GM21390 (cell line): Measurements from ENCODE around the gene CENPV.

Source experiments
- ATAC-seq: cut with Tn5 transposase; IDR thresholded peaks from one replicate; pipeline ENCODE4 v1.9.1; 2021; ENCODE audit not compliant: unreplicated experiment

The CENPV gene

DNA sequence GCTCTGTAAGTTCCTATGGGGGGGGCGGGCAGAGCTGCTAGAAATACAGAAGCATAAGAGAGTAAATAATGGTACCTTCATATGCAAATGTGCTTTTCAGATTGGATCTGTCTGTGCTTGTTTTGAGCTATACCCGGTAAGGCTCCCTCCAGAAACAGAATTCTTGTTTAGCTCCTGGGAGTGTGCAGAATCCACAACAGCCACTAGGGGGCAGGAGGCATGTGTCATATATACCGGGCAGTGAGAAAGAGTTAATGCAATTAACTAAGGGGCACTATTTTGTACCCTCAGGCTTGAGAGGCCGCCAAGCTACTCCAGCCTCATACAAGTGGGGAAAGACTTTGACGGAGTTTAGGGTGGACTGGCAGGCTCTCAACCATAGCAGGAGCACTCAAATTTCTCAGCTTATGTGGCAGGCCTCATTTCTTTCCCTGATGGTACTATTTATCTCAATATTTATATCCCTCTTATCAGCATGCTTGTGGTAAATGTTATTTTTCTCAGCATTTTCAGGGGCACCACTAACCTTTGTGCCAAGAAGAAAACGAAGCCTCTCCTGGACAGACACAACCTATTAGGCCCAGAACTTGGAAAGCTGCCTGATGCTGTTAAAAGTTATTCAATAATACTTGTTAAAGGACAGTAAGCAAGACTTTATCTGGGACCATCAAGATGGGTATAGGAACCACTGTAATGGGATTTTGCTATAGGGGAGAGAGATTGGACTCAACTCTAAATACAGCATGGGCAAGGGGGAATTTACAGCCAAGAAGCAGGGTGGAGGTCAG lies 10.7 kb upstream of the CENPV start:
- ATAC-seq: peak; percentile 70

DNA sequence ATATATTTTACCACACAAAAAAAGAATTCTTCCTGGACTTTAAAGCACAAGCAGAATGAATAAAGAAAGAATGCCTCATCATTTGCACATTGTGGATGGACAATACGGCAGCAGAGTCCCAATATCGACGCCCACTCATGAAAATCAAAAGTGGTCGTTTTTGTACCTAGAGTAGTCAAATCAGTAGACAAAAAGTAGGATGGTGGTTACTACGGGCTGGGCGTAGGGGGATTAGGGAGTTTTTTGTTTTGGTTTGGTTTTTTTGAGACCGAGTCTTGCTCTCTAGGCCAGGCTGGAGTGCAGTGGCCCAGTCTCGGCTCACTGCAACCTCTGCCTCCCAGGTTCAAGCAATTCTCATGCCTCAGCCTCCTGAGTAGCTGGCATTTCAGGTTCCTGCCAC lies 8.6 kb upstream of the CENPV start:
- no peak for ATAC-seq

DNA sequence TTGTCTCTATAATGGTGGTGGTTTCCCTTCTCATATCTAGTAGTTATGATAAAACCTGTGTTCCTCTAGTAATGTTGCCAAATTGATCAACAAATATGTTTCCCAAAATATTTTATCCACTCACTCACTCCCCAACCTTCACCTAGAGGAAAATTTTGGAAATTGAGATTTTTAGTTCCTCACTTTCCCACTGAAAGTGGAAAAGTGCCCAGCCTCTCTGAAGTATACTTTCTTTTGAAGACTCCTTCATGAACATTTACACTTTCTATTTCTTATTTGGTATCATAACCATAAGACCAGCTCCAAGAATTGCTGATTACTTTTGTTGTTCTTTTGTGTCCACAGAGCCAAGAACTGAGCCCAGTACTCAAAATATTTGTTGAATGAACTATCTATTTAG lies 5.1 kb upstream of the CENPV start:
- no peak for ATAC-seq

DNA sequence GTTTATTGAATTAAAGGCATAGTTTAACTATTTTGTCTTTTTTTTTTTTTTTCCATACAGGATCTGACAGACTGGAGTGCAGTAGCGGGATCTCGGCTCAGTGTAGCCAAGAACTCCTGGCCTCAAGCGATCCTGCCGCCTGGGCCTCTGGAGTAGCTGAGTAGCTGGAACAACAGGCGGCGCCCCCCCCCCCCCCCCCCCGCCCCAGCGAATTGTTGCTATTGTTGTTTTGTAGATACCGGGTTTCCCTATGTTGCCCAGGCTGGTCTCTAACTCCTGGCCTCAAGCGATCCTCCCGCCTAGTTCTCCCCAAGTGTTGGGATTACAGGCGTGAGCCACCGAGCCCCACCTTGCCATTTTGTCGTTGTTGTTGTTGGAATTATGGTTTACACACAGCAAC lies 1.3 kb upstream of the CENPV start:
- no peak for ATAC-seq

DNA sequence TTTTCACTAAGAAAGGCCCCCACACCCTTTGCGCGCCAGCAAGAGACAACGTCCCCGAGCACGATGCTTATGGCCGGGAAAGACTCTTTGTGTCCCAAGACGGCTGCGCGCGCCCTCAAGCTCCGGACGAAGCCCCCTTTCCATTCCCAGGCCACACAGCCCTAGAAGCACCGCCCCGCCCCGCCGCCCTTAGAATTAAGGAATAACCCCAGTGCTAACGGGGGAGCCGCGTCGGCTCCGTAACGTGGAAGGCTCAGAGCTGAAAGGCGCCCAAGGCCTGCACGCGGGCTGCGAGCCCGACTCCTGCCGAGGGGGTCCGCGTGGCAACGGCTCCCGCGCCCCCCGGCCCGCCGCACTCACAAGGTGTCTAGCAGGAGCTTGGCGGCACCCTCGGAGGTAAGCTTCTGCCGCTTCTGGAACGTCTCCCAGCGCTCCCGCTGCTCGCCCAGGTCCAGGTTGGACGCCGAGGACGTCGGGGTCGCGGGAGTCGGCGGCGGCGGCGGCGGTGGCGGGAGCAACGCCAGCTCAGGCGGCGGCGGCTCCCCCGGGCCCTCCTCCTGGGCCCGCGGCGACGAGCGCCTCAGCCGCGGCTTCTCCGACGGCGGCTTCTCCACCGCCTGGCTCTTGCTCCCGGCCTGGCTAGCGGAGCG lies 477 bp downstream of the CENPV start:
- ATAC-seq: peak; percentile 52

DNA sequence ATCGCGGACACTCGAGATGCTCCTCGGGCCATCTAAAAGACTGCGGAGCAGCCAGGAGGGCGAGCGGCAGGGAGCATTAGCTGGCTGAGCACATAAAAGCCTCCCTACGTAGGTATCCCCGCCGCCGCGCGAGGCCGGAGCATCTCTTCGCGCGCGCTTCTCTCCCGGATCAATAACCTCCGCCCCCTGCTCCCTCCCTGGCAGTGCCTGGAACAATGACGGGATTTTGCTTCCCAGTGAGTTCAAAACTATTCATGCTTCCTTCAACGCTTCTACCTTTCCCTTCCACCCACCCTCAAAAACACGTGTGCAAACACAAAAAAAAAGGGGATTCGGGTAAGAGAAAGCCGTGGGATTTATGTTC lies 984 bp downstream of the CENPV start:
- no peak for ATAC-seq

DNA sequence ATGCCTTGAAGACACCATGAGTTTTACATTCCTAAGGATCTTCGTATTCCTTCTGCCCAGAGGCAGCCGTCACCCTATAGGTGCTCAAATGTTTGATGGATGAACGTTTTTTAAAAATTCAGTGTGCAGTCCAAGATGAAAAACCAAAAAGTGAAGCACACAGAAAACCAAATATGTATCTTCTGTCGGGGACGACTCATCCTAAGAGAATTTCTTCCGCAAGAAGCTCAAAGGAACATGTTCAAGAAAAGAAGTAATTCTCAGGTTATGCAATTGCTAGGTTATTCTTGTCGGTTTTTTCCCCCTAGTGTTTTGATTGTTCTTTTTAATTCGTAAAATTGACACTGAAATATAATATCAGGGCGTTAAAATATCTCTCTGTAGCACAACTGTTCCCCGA lies 1.4 kb downstream of the CENPV start:
- ATAC-seq: no peak

DNA sequence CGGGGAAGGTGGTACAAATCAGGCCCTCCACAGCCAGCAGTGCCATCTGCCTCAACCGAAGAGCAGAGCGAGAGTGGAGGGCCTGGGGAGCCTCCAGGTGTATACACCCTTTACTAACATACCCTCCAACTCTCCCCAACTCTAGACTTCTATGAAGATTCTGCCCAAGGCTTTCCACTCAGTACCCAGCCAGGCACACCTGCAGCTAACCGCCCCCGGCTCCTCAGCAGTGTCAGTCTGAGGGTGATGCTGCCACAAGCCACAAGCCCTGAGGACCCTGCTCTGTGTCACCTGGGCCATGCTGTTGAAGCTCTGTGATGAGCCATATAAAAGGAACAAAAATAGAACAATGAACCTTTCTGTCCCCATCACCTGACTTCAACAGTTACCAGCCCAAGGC lies 3.8 kb downstream of the CENPV start:
- no peak for ATAC-seq

DNA sequence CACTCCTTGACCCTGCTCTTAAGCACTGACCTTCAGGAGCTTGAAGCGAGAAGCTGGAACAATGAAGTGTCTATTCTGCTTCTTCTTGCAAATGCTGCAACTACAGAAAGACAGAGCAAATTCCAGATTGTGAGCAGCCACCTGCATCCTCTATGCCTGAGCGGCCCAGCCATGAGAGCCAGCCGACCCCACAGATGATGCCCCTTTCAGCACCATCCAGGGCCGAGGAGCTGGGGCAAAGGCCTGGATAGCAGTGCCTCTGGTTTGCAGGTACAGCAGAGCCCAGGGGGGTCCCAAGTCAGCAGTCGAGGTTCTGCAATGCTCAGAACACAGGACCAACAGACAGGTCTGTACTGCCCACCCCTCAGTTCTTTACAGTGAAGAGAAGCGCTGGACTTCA lies 4.7 kb downstream of the CENPV start:
- ATAC-seq: no peak

DNA sequence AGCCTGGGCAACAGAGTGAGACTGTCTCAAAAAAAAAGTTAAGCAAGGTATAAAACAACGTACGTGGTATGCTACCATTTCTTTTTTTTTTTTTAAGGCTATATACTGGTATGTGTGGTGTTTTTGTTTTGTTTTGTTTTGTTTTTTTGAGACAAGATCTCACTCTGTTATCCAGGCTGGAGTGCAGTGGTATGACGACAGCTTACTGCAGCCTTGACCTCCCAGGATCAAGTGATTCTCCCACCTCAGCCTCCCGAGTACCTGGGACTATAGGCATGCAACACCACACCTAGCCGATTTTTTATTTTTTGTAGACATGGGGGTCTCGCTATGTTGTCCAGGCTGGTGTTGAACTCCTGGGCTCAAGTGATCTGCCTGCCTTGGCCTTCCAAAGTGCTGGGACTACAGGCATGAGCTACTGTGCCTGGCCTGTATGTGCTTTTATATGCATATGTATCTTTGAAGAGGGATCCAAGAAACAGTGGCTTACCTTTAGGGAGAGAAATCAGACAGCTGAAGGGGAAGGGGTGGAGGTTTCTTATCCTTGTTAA lies 6.5 kb downstream of the CENPV start:
- ATAC-seq: no peak

DNA sequence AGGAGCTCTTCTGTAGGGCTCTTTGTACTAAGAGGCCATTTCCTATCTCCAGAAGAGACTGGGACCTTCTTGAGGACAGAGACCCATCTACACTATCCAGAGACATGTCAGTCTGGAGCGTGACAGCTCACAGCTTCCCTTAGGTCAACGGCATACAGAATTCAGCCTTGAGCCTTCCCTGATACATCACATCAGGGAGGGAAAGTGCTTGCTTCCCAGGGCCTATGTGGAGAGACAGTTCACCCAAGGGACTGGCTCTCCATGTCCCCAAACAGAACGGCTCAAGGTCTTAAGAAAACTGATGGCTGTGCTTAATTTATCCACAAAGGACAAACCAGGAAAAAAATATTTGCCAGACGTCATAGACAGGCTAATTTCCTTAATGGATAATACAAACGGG lies 7.7 kb downstream of the CENPV start:
- ATAC-seq: no peak

DNA sequence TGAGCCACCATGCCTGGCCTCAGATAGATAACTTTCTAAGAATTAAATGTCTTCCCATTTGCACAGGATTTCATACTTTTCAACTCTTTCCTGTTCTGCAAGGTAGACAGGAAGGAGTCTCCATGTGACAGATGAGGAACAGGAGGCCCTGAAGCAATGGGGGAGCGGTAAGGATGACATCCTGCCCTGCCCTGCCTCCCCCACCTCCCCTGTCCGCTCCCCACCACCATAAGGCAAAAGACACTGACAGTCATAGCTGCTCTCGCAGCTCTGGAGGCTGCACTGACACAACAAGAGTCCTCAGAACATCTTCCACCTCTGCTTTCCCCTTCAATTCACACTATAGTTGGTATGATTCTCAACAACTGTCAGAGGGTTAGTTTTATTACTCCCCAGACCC lies 9.7 kb downstream of the CENPV start:
- ATAC-seq: no peak

DNA sequence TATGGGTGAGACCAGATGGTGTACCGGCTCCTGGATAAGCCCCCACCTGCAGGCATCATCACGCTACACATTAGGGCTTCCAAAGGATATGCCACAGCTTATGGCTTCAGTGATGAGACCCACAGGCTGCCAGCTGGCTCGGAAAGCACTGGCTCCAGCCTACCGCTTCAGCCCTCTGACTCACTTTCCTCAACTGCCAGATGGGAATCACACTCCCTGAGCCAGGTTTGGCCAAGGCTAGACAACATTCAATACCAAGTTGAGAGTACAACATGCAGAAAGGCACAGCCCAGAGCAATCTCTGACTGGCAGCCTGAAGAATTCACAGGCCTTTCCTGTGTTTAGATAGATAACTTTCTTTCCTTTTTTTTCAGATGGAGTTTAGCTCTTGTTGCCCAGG lies 10.3 kb downstream of the CENPV start:
- no peak for ATAC-seq

DNA sequence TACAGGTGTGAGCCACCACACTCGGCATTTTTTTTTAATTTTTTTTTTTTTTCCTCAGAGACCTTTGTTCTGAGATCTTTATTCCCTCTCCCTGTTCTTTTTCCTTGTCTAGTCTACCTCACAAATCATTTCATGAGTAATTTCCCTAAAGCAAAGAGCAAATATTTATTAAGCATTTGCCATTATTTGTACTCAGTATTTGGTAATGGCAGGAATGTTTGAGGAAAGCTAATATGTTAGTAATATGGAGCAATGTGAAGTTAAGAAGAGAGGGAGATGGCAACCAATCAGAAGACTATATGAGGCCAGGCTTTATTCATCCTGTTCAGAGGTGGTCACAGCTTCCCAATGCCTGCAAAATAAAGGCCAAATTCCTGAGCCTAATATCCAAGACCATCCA lies 13.3 kb downstream of the CENPV start:
- no peak for ATAC-seq

DNA sequence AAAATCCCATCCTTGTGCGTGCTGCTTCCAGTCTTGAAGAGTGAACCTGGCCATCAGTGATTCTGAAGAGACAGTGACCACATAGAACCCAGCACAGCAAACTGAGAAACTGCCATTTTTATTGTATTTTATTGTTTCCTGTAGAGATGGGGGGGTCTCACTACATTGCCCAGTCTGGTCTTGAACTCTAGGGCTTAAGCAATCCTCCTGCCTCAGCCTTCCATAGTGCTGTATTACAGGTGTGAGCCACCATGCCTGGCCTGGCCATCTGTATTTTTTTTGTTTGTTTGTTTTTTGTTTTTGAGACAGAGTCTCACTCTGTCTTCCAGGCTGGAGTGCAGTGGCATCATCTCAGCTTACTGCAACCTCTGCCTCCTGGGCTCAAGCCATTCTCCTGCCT lies 13.9 kb downstream of the CENPV start:
- ATAC-seq: no peak

DNA sequence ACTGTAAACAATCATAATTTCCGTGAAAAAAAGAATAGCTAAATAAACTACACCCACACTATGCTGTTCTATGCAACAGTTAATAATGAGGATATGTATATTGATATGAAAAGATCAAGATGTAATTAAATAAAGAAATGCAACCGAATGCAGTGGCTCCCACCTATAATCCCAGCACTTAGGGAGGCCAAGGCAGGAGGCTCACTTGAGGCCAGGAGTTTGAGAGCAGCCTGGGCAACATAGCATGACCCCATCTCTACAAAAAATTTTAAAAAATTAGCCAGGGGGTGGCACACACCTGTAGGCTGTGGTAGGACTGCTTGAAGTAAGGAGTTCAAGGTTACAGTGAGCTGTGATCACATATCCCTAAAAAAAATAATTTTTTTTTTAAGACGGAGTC lies 14.9 kb downstream of the CENPV start:
- no peak for ATAC-seq

DNA sequence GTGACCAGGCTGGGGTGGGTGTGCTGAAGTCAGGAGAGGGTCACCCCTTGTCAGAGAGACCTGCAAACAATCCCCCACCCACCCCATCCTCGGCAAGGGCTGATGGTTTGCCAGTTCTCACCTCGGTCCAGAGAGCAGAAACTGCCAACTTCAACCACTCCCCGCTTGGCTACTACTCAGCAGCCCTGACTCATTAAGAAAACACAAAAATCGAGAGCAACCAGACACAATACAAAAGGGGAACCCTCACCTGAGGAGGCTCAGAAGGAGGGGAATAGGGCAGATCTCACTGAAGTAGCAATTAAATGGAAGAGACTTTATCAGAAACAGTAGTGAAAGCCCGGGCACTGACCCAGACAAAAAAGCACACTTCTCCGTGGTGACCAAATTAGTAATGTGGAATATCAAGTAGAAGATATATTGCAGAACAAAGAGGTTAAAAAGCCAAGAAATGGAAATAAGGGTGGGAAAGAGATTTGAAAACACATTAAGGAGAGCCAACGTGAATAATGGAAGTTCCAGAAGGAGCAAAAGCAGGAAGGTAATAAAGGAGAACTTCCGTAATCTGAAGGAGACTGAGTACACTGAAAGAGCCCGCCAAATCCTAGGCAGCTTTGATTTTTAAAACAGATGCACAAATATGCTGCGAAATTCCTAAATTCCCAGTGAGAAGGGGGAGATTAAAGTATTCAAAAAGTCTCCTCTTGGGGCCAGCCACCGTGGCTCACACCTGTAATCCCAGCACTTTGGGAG lies 23.6 kb downstream of the CENPV start:
- ATAC-seq: no peak

DNA sequence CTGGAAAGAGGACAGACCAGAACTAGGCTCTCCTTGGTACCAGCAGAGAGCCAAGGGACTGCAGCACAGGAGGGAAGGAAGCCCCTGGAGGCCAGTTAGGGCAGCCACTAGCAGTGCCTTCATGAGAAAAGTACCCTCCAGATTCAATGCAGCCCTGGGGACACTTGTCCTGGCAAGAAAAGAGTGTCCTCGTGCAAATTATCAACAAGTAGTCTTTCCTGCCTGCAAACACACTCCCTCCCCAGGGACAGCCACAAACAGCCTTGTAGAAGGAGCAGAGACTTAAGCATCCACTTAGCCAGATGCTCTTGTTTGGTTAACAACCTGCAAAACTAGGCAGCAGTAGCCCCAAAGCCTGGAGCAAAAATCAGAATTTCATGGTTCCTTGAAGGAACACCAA lies 24.3 kb downstream of the CENPV start:
- ATAC-seq: no peak

DNA sequence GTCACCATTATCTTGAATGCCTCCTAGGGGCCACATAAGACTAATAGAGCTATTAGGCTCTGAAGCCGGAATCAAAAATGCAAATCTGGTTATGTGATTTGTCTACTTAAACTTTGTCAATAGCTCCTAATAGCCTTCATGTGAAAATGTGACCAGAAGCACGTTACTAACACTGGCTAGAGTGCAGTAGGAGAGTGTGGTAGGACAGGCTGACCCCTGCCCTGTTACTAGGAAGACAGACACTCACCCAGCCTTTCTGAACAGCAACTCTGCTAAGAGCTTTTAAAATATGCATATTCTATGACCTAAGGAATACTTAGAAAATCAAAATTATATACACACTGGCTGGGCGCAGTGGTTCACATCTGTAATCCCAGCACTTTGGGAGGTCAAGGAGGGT lies 26.3 kb downstream of the CENPV start:
- ATAC-seq: no peak

DNA sequence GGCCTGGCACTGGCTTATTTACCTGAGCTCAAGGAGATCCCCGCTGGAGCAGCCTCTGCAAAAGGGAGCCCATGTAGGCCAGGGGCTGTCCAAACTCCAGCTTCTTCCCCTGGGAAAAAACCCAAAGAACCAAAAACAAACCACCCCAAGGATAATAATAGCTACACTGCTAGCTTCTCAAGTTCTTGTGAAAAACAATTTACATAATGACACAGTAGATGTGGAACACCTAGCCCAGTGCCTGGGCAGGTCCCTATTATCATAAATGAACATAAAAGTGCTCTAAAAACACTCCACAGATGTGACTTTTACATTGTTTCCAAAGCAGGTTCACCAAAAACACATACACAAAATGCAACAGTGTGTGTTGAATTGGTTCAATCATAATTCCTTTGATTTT lies 27.3 kb downstream of the CENPV start:
- no peak for ATAC-seq

DNA sequence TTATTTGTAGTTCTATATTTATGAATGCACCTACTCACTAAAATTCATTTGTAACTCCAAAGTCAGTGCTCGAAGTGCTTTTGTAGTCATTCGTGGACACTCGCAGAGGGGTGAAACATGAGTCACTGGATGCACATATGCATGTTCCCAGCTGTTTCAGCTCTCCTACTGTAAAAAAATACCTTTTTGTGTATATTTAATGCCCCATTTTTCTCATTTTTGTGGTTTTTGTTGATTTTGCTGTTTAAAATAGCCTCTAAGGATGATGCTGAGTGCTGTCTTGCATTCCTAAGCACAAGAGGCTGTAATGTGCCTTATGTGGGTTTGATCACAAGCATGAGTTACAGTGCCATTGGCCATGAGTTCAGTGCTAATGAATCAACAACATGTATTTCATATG lies 30.6 kb downstream of the CENPV start:
- ATAC-seq: no peak

DNA sequence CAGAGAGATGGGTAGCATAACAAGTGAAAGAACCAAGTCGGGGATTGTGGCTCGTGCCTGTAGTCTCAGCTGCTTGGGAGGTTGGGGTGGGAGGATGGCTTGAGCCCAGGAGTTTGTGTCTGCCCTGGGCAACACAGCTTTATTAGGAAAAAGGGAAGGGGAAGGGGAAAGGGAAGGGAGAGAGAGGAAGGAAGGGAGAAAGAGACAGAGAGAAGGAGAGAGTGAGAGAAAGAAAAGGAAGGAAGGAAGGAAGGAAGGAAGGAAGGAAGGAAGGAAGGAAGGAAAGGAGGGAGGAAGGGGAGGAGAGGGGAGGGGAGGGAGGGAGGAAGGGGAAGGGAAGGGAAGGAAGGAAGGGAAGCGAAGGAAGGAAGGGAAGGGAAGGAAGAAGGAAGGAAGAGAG lies 33.3 kb downstream of the CENPV start:
- ATAC-seq: no peak
